ENCODE results near the gene TOX4.
A peak's percentile ranks its signal among the peaks of the same experiment; 100 is the strongest.

The TOX4 gene

GRCh38 chr14:21476523-21476924, 471 bp upstream of the TOX4 start:
- H3K4me3 ChIP-seq (ENCODE audit: low read depth, low read length) = peak overlapping the region; percentile 99
- in situ Hi-C loops (cut with HindIII; ENCODE audit: low sequenced_read_pairs) = no loop called here
- peak; percentile 31 for DNase-seq (ENCODE audit: low read depth)
- TF ChIP-seq CTCF (IDR thresholded peaks at IDR 0.05; ENCODE audit: low read depth, low read length, missing control alignments) = no peak

- in situ Hi-C loops (cut with HindIII; ENCODE audit: low sequenced_read_pairs) = no loop called here
- DNase-seq (ENCODE audit: low read depth) = peak; percentile 59
- TF ChIP-seq CTCF (IDR thresholded peaks at IDR 0.05; ENCODE audit: low read depth, low read length, missing control alignments) = no peak
- no peak overlapping the region for H3K4me3 ChIP-seq (ENCODE audit: low read depth, low read length)
Measured at GRCh38 chr14:21486640-21487087, 9.7 kb downstream of the TOX4 start.

GRCh38 chr14:21494902-21495762, 18.1 kb downstream of the TOX4 start:
- no peak for TF ChIP-seq CTCF (IDR thresholded peaks at IDR 0.05; ENCODE audit: low read depth, low read length, missing control alignments)
- in situ Hi-C loops (cut with HindIII; ENCODE audit: low sequenced_read_pairs) = no loop called here
- no peak overlapping the region for H3K4me3 ChIP-seq (ENCODE audit: low read depth, low read length)
- no peak for DNase-seq (ENCODE audit: low read depth)

GRCh38 chr14:21496453-21496852, 19.5 kb downstream of the TOX4 start:
- no peak overlapping the region for H3K4me3 ChIP-seq (ENCODE audit: low read depth, low read length)
- in situ Hi-C loops (cut with HindIII; ENCODE audit: low sequenced_read_pairs) = no loop called here
- DNase-seq (ENCODE audit: low read depth) = no peak
- TF ChIP-seq CTCF (IDR thresholded peaks at IDR 0.05; ENCODE audit: low read depth, low read length, missing control alignments) = no peak

- no peak overlapping the region for H3K4me3 ChIP-seq (ENCODE audit: low read depth, low read length)
- in situ Hi-C loops (cut with HindIII; ENCODE audit: low sequenced_read_pairs) = no loop called here
- peak; percentile 33 for DNase-seq (ENCODE audit: low read depth)
- peak; percentile 50 for TF ChIP-seq CTCF (IDR thresholded peaks at IDR 0.05; ENCODE audit: low read depth, low read length, missing control alignments)
Measured at GRCh38 chr14:21498540-21499526, 21.8 kb downstream of the TOX4 start.

- TF ChIP-seq CTCF (IDR thresholded peaks at IDR 0.05; ENCODE audit: low read depth, low read length, missing control alignments) = no peak
- no peak for DNase-seq (ENCODE audit: low read depth)
- H3K4me3 ChIP-seq (ENCODE audit: low read depth, low read length) = no peak overlapping the region
- in situ Hi-C loops (cut with HindIII; ENCODE audit: low sequenced_read_pairs) = no loop called here
Measured at GRCh38 chr14:21501568-21501967, 24.6 kb downstream of the TOX4 start.
